ENCODE data around the gene CCDC117.

The CCDC117 gene

DNA sequence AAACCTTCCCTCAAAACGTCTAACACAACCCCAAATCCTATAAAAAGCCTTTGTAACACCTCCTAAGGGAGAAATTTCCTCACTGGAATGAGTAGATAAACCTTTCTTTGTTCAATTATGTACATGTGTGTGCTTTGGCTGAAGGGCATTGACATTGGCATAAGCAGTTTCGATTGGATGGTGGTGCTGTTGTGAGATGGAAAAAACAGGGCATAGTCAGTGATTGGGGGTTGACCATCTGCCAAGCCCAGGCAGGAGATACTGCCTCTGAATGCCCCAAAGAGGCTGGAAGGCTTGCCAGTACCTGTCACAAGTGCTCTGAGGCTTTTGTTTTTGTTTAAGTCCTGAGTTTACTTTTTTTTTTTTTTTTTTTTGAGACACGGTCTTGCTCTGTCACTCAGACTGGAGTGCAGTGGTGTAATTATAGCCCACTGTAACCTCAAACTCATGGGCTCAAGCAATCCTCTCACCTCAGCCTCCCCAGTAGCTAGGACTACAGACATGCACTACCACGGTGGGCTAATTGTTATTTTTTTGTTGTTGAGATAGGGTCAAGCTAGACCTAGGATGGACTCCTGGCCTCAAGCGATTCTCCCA lies 1.2 kb upstream of the CCDC117 start:
- H2BK5ac ChIP-seq (ENCODE audit: low read depth, low read length, poor library complexity): no peak overlapping the region
- H2AK5ac ChIP-seq (ENCODE audit: low read length): peak overlapping the region; percentile 59
- no peak overlapping the region for H3K4ac ChIP-seq (ENCODE audit: low read depth, low read length)
- H3K4me2 ChIP-seq (ENCODE audit: low read length): no peak overlapping the region
- H4K12ac ChIP-seq (ENCODE audit: low read depth, low read length): no peak overlapping the region
- H3K4me1 ChIP-seq (ENCODE audit: control insufficient read depth in 1 of 2, insufficient read depth in 2 of 2, low read length in 2 of 2): no peaks in the 10 kb centered on the region
- no peak overlapping the region for H2BK120ac ChIP-seq (ENCODE audit: insufficient read depth, low read length, poor library complexity)
- peaks cover 6% of the 10 kb centered on the region for H3K79me2 ChIP-seq (ENCODE audit: control insufficient read depth, insufficient read depth, low read length, poor library complexity)
- H3K79me1 ChIP-seq (ENCODE audit: low read length): peaks cover 6% of the 10 kb centered on the region
- H2BK12ac ChIP-seq (ENCODE audit: low read length): peak overlapping the region; percentile 6
- H4K91ac ChIP-seq (ENCODE audit: low read depth, low read length): no peak overlapping the region
- H3K18ac ChIP-seq (ENCODE audit: low read length): no peak overlapping the region
- no peak overlapping the region for H3K14ac ChIP-seq (ENCODE audit: low read length)
- H3K23ac ChIP-seq (ENCODE audit: low read length): no peak overlapping the region
- no peak overlapping the region for H3K9ac ChIP-seq (ENCODE audit: low read length)
- WGBS (ENCODE audit: extremely low coverage, insufficient coverage, insufficient read length): no CpG with 5 or more reads among the region's 5 CpGs
- H3K36me3 ChIP-seq (ENCODE audit: control insufficient read depth in 1 of 2, insufficient read depth in 2 of 2, low read length in 2 of 2): peaks cover 9 to 12% of the 10 kb centered on the region in 2 experiments
- H3K9me3 ChIP-seq (ENCODE audit: insufficient read depth, low read depth, low read length): no peaks in the 10 kb centered on the region
- no peaks in the 10 kb centered on the region for H3K27me3 ChIP-seq (ENCODE audit: insufficient read depth, low read length)
- no peak overlapping the region for H3K27ac ChIP-seq (ENCODE audit: low read depth, low read length)
- H2AFZ ChIP-seq (ENCODE audit: insufficient read depth, low read length, poor library complexity): no peak overlapping the region
- no peak for DNase-seq
- H4K8ac ChIP-seq (ENCODE audit: low read depth, low read length): no peak overlapping the region
- no peak overlapping the region for H3K4me3 ChIP-seq (ENCODE audit: low read depth, low read length)

DNA sequence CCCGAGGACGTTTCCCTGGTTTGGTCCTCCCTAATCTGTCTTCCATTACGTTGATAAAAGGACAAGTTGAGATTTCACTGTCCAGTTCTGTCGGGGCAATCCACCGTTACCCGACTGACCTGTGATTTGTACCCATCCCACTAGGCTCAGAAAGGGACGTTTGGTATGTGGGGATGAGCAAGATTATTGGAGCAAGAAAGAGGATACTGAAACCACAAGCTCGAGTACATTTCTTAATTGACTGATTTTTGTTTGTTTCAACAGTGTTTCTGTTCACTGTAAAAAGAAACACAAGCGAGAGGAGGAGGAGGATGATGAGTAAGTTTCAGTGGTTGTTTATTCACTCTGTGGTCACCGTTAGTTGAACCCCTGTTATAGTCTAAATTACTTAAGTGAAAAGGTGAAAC lies 969 bp downstream of the CCDC117 start:
- no peak overlapping the region for H2BK12ac ChIP-seq (ENCODE audit: low read length)
- peak overlapping the region; percentile 14 for H3K9ac ChIP-seq (ENCODE audit: low read length)
- H3K9me3 ChIP-seq (ENCODE audit: insufficient read depth, low read depth, low read length): no peaks in the 10 kb centered on the region
- H4K91ac ChIP-seq (ENCODE audit: low read depth, low read length): no peak overlapping the region
- peaks cover 16 to 17% of the 10 kb centered on the region in 2 experiments for H3K36me3 ChIP-seq (ENCODE audit: control insufficient read depth in 1 of 2, insufficient read depth in 2 of 2, low read length in 2 of 2)
- no peak overlapping the region for H4K8ac ChIP-seq (ENCODE audit: low read depth, low read length)
- peaks cover 6% of the 10 kb centered on the region for H3K79me2 ChIP-seq (ENCODE audit: control insufficient read depth, insufficient read depth, low read length, poor library complexity)
- H2BK120ac ChIP-seq (ENCODE audit: insufficient read depth, low read length, poor library complexity): no peak overlapping the region
- no CpG with 5 or more reads among the region's 10 CpGs for WGBS (ENCODE audit: extremely low coverage, insufficient coverage, insufficient read length)
- H3K27me3 ChIP-seq (ENCODE audit: insufficient read depth, low read length): no peaks in the 10 kb centered on the region
- H4K12ac ChIP-seq (ENCODE audit: low read depth, low read length): no peak overlapping the region
- peak overlapping the region; percentile 94 for H3K4me3 ChIP-seq (ENCODE audit: low read depth, low read length)
- no peak overlapping the region for H3K23ac ChIP-seq (ENCODE audit: low read length)
- H3K4me1 ChIP-seq (ENCODE audit: control insufficient read depth in 1 of 2, insufficient read depth in 2 of 2, low read length in 2 of 2): no peaks in the 10 kb centered on the region
- H3K18ac ChIP-seq (ENCODE audit: low read length): no peak overlapping the region
- H3K79me1 ChIP-seq (ENCODE audit: low read length): peaks cover 6% of the 10 kb centered on the region
- H2AK5ac ChIP-seq (ENCODE audit: low read length): no peak overlapping the region
- H3K27ac ChIP-seq (ENCODE audit: low read depth, low read length): peak overlapping the region; percentile 96
- no peak for DNase-seq
- no peak overlapping the region for H2AFZ ChIP-seq (ENCODE audit: insufficient read depth, low read length, poor library complexity)
- no peak overlapping the region for H3K14ac ChIP-seq (ENCODE audit: low read length)
- peak overlapping the region; percentile 77 for H3K4me2 ChIP-seq (ENCODE audit: low read length)
- H3K4ac ChIP-seq (ENCODE audit: low read depth, low read length): peak overlapping the region; percentile 60
- H2BK5ac ChIP-seq (ENCODE audit: low read depth, low read length, poor library complexity): no peak overlapping the region

- H3K27me3 ChIP-seq (ENCODE audit: insufficient read depth, low read length): no peaks in the 10 kb centered on the region
- peaks cover 6% of the 10 kb centered on the region for H3K79me1 ChIP-seq (ENCODE audit: low read length)
- peaks cover 16 to 18% of the 10 kb centered on the region in 2 experiments for H3K36me3 ChIP-seq (ENCODE audit: control insufficient read depth in 1 of 2, insufficient read depth in 2 of 2, low read length in 2 of 2)
- H2AK5ac ChIP-seq (ENCODE audit: low read length): no peak overlapping the region
- no peak overlapping the region for H3K14ac ChIP-seq (ENCODE audit: low read length)
- H2BK12ac ChIP-seq (ENCODE audit: low read length): no peak overlapping the region
- H2AFZ ChIP-seq (ENCODE audit: insufficient read depth, low read length, poor library complexity): no peak overlapping the region
- H4K91ac ChIP-seq (ENCODE audit: low read depth, low read length): no peak overlapping the region
- no peak overlapping the region for H4K8ac ChIP-seq (ENCODE audit: low read depth, low read length)
- no peaks in the 10 kb centered on the region for H3K9me3 ChIP-seq (ENCODE audit: insufficient read depth, low read depth, low read length)
- no peak overlapping the region for H3K4me2 ChIP-seq (ENCODE audit: low read length)
- H3K9ac ChIP-seq (ENCODE audit: low read length): no peak overlapping the region
- H3K4me1 ChIP-seq (ENCODE audit: control insufficient read depth in 1 of 2, insufficient read depth in 2 of 2, low read length in 2 of 2): no peaks in the 10 kb centered on the region
- no CpG with 5 or more reads among the region's 1 CpG for WGBS (ENCODE audit: extremely low coverage, insufficient coverage, insufficient read length)
- DNase-seq: no peak
- no peak overlapping the region for H2BK5ac ChIP-seq (ENCODE audit: low read depth, low read length, poor library complexity)
- no peak overlapping the region for H3K18ac ChIP-seq (ENCODE audit: low read length)
- H2BK120ac ChIP-seq (ENCODE audit: insufficient read depth, low read length, poor library complexity): no peak overlapping the region
- H3K23ac ChIP-seq (ENCODE audit: low read length): no peak overlapping the region
- no peak overlapping the region for H3K27ac ChIP-seq (ENCODE audit: low read depth, low read length)
- no peak overlapping the region for H4K12ac ChIP-seq (ENCODE audit: low read depth, low read length)
- H3K79me2 ChIP-seq (ENCODE audit: control insufficient read depth, insufficient read depth, low read length, poor library complexity): peaks cover 6% of the 10 kb centered on the region
- no peak overlapping the region for H3K4me3 ChIP-seq (ENCODE audit: low read depth, low read length)
- H3K4ac ChIP-seq (ENCODE audit: low read depth, low read length): no peak overlapping the region
Observed at GRCh38 chr22:28774378-28774777, 1.9 kb downstream of the CCDC117 start.

DNA sequence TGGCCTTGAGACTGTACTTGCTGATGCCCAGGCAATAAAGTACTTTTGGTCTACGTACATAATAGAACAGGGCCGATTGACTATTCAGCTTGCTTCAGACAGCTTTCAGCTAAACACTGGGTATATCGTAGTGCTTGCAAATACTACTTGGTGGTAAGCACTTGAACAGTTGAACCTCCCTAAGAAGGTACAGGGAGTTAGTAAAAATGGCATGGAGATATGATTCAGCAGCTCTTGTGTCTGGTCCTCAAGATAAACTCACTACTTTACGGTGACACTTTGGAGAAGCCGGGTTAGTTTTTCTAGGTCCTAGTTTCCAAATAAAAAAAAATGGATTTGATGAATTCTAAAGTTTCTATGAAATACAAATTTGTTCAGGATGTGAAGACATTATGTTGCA lies 7.3 kb downstream of the CCDC117 start:
- Histone ChIP-seq H3K14ac (ENCODE audit: low read length) (no peak overlapping the region), H4K91ac (ENCODE audit: low read depth, low read length) (no peak overlapping the region), H2BK120ac (ENCODE audit: insufficient read depth, low read length, poor library complexity) (no peak overlapping the region)

More for the DNA sequence above, 7.3 kb downstream of the CCDC117 start:
- no peak overlapping the region for H3K9ac ChIP-seq (ENCODE audit: low read length)
- H3K23ac ChIP-seq (ENCODE audit: low read length): no peak overlapping the region
- H2BK5ac ChIP-seq (ENCODE audit: low read depth, low read length, poor library complexity): no peak overlapping the region
- H4K8ac ChIP-seq (ENCODE audit: low read depth, low read length): no peak overlapping the region
- H2BK12ac ChIP-seq (ENCODE audit: low read length): no peak overlapping the region
- no peak for DNase-seq
- H3K79me1 ChIP-seq (ENCODE audit: low read length): no peaks in the 10 kb centered on the region
- H3K4ac ChIP-seq (ENCODE audit: low read depth, low read length): no peak overlapping the region
- no peak overlapping the region for H2AK5ac ChIP-seq (ENCODE audit: low read length)
- no peak overlapping the region for H3K4me3 ChIP-seq (ENCODE audit: low read depth, low read length)
- H3K18ac ChIP-seq (ENCODE audit: low read length): no peak overlapping the region
- H3K27me3 ChIP-seq (ENCODE audit: insufficient read depth, low read length): no peaks in the 10 kb centered on the region
- H3K36me3 ChIP-seq (ENCODE audit: control insufficient read depth in 1 of 2, insufficient read depth in 2 of 2, low read length in 2 of 2): peaks cover 32 to 40% of the 10 kb centered on the region in 2 experiments
- no peaks in the 10 kb centered on the region for H3K79me2 ChIP-seq (ENCODE audit: control insufficient read depth, insufficient read depth, low read length, poor library complexity)
- no peak overlapping the region for H3K4me2 ChIP-seq (ENCODE audit: low read length)
- no CpG with 5 or more reads among the region's 5 CpGs for WGBS (ENCODE audit: extremely low coverage, insufficient coverage, insufficient read length)
- no peak overlapping the region for H4K12ac ChIP-seq (ENCODE audit: low read depth, low read length)
- H3K4me1 ChIP-seq (ENCODE audit: control insufficient read depth in 1 of 2, insufficient read depth in 2 of 2, low read length in 2 of 2): no peaks in the 10 kb centered on the region
- no peaks in the 10 kb centered on the region for H3K9me3 ChIP-seq (ENCODE audit: insufficient read depth, low read depth, low read length)
- H3K27ac ChIP-seq (ENCODE audit: low read depth, low read length): no peak overlapping the region
- no peak overlapping the region for H2AFZ ChIP-seq (ENCODE audit: insufficient read depth, low read length, poor library complexity)

Measured in trophoblast cell (in vitro differentiated cells and primary cell).